ENCODE results near the gene DNAJB13.

The DNAJB13 gene

DNA sequence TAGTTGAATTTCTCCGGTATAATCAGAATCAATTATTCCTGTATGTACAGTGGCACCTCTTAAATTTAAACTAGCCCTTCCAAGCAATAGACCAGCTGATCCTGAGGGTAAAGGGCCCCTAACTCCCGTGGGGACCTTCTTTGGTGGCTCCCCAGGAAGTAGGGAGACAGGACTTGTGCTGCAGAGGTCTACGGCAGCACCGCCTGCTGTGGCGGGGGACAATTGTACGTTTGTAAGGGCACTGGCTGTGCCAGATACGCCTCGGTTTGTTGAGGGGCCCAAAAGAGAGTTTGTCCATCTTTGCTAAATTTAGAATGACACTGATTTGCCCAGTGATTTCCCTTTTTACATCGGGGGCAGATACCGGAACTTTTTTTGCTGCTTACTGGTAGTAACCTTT lies 5.9 kb upstream of the DNAJB13 start (continued):
- TF ChIP-seq, protein P1, sequence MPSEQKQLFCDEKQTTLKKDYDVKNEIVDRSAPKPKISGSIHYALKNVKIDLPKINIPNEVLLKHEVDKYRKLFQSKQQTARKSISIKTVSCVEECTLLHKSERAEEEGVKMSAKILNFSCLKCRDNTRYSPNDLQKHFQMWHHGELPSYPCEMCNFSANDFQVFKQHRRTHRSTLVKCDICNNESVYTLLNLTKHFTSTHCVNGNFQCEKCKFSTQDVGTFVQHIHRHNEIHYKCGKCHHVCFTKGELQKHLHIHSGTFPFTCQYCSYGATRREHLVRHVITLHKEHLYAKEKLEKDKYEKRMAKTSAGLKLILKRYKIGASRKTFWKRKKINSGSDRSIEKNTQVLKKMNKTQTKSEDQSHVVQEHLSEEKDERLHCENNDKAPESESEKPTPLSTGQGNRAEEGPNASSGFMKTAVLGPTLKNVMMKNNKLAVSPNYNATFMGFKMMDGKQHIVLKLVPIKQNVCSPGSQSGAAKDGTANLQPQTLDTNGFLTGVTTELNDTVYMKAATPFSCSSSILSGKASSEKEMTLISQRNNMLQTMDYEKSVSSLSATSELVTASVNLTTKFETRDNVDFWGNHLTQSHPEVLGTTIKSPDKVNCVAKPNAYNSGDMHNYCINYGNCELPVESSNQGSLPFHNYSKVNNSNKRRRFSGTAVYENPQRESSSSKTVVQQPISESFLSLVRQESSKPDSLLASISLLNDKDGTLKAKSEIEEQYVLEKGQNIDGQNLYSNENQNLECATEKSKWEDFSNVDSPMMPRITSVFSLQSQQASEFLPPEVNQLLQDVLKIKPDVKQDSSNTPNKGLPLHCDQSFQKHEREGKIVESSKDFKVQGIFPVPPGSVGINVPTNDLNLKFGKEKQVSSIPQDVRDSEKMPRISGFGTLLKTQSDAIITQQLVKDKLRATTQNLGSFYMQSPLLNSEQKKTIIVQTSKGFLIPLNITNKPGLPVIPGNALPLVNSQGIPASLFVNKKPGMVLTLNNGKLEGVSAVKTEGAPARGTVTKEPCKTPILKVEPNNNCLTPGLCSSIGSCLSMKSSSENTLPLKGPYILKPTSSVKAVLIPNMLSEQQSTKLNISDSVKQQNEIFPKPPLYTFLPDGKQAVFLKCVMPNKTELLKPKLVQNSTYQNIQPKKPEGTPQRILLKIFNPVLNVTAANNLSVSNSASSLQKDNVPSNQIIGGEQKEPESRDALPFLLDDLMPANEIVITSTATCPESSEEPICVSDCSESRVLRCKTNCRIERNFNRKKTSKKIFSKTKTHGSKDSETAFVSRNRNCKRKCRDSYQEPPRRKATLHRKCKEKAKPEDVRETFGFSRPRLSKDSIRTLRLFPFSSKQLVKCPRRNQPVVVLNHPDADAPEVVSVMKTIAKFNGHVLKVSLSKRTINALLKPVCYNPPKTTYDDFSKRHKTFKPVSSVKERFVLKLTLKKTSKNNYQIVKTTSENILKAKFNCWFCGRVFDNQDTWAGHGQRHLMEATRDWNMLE (tag by site-specific recombination; conservative IDR thresholded peaks at IDR 0.05; ENCODE audit: low read depth): no peak
- TF ChIP-seq BCL11A (tag by site-specific recombination; IDR thresholded peaks at IDR 0.05; ENCODE audit: low read depth): no peak
- no peak for TF ChIP-seq ZNF426 (tag by site-specific recombination; IDR thresholded peaks at IDR 0.05)
- TF ChIP-seq ZNF423 (tag by site-specific recombination; IDR thresholded peaks at IDR 0.05): no peak
- TF ChIP-seq ZNF585B (tag by site-specific recombination; IDR thresholded peaks at IDR 0.05): no peak

DNA sequence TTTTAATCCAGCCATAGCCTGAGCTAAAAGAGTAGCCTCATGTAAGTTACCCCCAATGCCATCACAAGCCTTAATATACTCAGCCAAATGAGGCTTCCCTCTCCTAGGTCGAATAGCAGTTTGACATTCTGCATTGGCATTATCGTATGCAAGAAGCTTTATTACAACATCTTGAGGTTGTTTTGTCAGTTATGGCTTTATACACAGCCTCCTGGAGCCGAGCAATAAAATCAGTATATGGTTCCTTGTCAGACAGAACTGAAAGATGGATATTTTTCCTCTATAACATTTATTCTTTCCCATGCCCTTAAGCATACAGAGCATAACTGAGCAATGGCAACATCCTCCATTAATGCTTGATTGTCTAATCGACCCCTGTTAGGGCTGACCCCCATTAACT lies 5.4 kb upstream of the DNAJB13 start:
- no peaks in the 10 kb centered on the region for H3K4me1 ChIP-seq (ENCODE audit: control insufficient read depth, insufficient read depth, low read length)
- CTCF ChIA-PET: interaction anchor here (1.0 kb wide), 1 partner anchor 10 kb away, joined by 3 read pairs; no protein-coding TSS in a partner anchor
- peaks cover 0 to 5% of the 10 kb centered on the region in 2 experiments; a peak in 1 of 3 replicates for H3K36me3 ChIP-seq (ENCODE audit: control insufficient read depth in 2 of 2, insufficient read depth in 1 of 2, low read length in 2 of 2)
- no peaks in the 10 kb centered on the region for H3K9me3 ChIP-seq (ENCODE audit: control insufficient read depth, insufficient read depth, low read depth, low read length)
- POLR2A ChIA-PET: no interaction called here
- TF ChIP-seq SP2 (tag by site-specific recombination; IDR thresholded peaks at IDR 0.05): no peak
- TF ChIP-seq, protein P2, sequence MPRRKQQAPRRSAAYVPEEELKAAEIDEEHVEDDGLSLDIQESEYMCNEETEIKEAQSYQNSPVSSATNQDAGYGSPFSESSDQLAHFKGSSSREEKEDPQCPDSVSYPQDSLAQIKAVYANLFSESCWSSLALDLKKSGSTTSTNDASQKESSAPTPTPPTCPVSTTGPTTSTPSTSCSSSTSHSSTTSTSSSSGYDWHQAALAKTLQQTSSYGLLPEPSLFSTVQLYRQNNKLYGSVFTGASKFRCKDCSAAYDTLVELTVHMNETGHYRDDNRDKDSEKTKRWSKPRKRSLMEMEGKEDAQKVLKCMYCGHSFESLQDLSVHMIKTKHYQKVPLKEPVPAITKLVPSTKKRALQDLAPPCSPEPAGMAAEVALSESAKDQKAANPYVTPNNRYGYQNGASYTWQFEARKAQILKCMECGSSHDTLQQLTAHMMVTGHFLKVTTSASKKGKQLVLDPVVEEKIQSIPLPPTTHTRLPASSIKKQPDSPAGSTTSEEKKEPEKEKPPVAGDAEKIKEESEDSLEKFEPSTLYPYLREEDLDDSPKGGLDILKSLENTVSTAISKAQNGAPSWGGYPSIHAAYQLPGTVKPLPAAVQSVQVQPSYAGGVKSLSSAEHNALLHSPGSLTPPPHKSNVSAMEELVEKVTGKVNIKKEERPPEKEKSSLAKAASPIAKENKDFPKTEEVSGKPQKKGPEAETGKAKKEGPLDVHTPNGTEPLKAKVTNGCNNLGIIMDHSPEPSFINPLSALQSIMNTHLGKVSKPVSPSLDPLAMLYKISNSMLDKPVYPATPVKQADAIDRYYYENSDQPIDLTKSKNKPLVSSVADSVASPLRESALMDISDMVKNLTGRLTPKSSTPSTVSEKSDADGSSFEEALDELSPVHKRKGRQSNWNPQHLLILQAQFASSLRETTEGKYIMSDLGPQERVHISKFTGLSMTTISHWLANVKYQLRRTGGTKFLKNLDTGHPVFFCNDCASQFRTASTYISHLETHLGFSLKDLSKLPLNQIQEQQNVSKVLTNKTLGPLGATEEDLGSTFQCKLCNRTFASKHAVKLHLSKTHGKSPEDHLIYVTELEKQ (tag by site-specific recombination; IDR thresholded peaks at IDR 0.05; ENCODE audit: borderline replicate concordance): no peak
- TF ChIP-seq REPIN1 (tag by site-specific recombination; IDR thresholded peaks at IDR 0.05; ENCODE audit: low read depth): no peak
- no peak for TF ChIP-seq KLF9 (tag by site-specific recombination; IDR thresholded peaks at IDR 0.05; ENCODE audit: low read depth)
- TF ChIP-seq MYNN (tag by site-specific recombination; IDR thresholded peaks at IDR 0.05; ENCODE audit: borderline replicate concordance): no peak
- no peak for TF ChIP-seq TRIM28 (IDR thresholded peaks at IDR 0.05; ENCODE audit: borderline replicate concordance, low read length)
- TF ChIP-seq, protein P3, sequence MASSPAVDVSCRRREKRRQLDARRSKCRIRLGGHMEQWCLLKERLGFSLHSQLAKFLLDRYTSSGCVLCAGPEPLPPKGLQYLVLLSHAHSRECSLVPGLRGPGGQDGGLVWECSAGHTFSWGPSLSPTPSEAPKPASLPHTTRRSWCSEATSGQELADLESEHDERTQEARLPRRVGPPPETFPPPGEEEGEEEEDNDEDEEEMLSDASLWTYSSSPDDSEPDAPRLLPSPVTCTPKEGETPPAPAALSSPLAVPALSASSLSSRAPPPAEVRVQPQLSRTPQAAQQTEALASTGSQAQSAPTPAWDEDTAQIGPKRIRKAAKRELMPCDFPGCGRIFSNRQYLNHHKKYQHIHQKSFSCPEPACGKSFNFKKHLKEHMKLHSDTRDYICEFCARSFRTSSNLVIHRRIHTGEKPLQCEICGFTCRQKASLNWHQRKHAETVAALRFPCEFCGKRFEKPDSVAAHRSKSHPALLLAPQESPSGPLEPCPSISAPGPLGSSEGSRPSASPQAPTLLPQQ (tag by site-specific recombination; IDR thresholded peaks at IDR 0.05): no peak
- no peak for TF ChIP-seq ZNF677 (tag by site-specific recombination; IDR thresholded peaks at IDR 0.05)
- no peak for TF ChIP-seq ZNF521 (tag by site-specific recombination; IDR thresholded peaks at IDR 0.05)
- no peak for TF ChIP-seq ZNF211 (tag by site-specific recombination; IDR thresholded peaks at IDR 0.05; ENCODE audit: low read depth)
- TF ChIP-seq BCL11A (tag by site-specific recombination; IDR thresholded peaks at IDR 0.05; ENCODE audit: low read depth): no peak
- TF ChIP-seq ZNF394 (tag by site-specific recombination; IDR thresholded peaks at IDR 0.05; ENCODE audit: borderline replicate concordance): no peak
- no peak overlapping the region for H3K27ac ChIP-seq (ENCODE audit: extremely low read depth, low read depth, low read length)
- H3K4me3 ChIP-seq (ENCODE audit: low read depth, low read length): no peak overlapping the region

All from HEK293 (cell line).